NCI-H526 (cell line): Measurements from ENCODE around the gene ADCY7.
"Not testable (repeated sequence)": the region's sequence is repeated elsewhere in the genome, so short reads cannot be mapped to it uniquely, and the experiment has no call there.

Source experiments
- DNase-seq, 2 experiments: peaks; one replicate each; lab custom pipeline; 2025; lab: John Stamatoyannopoulos, UW

The ADCY7 gene

DNA sequence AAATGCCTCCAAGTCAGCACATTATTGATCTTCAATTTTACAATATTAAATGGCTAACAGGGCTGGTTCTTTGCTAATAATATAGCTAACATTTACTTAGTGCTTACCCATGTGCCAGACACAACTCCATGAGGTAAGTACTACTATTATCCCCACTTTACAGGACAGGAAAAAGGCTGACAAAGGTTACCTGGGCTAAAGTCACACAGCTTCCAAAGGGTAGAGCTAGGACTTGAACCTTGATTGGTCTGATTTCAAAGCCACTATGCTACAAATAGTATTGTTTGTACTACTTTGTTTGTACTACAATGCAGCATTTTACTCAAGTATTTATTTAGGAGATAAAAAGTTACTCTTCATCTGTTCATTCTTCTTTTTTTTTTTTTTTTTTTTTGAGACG, 70.5 kb downstream of the ADCY7 start:
- no peak for DNase-seq

DNA sequence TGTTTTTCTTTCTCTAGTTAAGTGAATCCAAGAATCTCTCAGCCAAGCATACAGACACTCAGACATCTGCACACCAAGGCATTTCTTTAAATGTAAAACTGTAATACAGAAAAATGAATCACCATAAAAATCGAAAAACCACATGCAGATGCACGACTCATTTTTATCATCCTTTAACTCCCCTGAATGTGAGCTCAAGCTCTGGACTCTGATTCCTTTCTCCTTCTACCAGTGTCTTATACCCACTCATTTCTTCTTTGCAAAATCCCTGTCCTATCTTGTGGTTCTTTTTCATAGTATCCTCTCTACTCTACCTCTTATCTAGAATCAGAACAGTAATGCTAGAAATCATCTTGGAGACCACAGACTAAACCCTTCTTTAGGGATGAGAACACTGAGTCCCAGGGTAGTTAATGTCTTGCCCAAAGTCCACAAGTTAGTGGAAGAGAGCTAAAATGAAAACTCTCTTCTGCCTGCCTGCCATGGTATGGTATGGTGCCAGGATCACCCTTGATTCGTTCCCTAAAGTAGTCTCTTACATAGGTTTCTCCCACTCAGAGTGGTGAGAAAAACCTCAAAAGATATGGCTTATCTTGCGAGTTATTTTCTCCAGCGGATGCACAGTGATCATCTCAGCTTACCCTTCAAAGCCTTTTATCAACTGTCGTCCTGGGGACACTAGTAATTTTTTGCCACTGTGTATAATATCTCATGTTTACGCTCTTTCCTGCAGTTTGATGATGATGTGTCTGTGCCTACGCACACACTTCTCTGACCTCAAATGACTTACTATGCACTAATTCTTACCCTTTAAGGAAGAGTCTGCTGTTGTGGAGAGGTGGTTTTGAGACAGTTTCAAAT, 72.2 kb downstream of the ADCY7 start:
- DNase-seq, result no peak

DNA sequence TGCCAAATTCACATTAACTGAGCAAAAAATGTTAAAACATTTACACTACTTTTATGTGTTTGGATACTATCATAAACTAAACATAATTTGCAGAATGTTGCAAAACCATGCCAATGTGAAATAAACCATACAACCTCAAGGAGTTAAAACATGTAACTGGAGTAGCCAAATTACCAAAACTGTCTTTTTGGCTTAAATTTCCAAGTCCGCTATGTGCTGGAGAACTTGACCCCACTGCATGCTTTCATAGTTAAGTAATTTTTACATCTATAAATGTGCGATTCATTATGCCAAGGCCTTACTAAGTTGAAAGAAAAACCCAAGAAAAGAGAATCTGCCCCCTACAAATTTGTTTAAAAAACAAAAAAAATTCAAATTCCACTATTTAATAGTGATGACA, 74.2 kb downstream of the ADCY7 start:
- no peak for DNase-seq

DNA sequence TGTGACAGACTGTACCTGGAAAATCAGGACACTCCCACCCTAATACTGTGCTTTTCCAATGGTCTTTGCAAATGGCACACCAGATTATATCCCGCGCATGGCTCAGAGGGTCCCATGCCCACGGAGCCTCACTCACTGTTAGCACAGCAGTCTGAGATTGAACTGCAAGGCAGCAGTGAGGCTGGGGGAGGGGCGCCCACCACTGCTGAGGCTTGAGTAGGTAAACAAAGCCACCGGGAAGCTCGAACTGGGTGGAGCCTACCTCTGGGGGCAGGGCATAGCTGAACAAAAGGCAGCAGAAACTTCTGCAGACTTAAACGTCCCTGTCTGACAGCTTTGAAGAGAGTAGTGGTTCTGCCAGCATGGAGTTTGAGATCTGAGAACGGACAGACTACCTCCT, 77.2 kb downstream of the ADCY7 start:
- not testable (repeated sequence) for DNase-seq

DNA sequence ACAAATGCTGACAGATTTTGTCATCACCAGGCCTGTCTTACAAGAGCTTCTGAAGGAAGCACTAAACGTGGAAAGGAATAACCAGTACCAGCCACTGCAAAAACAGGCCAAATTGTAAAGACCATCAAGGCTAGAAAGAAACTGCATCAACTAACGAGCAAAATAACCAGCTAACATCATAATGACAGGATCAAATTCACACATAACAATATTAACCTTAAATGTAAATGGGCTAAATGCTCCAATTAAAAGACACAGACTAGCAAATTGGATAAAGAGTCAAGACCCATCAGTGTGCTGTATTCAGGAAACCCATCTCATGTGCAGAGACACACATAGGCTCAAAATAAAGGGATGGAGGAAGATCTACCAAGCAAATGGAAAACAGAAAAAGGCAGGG, 78.9 kb downstream of the ADCY7 start:
- not testable (repeated sequence) for DNase-seq

DNA sequence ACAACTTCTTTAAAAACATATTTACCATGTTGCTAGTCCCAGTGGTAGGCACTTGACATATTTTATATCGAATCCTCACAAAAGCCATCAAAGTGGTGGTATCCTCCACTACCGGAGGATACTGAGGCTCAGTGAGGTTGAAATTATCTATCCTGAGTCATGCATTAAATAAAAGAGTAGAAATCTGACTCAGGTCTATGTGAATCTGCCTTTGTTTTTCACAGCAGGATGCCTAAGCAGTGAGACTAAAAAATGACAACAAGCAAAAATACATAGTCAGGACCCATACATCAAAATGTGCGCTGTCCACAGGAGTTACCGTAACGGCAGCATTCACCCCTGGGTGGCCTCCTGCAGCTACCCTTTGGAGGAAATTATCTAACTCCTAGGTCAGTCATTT, 84.8 kb downstream of the ADCY7 start:
- no peak for DNase-seq

DNA sequence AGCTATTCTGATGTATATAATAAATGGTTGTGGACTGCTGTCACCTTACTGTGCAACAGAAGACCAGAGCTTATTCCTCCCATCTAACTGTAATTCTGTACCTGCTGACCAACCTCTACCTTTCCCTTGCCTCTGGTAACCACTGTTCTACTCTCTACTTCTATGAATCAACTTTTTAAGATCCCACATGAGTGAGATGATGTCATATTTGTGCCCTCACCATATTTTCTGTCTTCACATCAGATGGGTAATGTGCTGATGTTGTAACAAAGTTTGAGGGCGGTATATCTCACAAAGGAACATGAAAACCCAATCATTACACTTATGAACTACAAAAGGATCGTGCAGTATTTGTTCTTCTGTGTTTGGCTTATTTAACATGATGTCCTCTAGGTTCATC, 85.6 kb downstream of the ADCY7 start:
- DNase-seq, result no peak

DNA sequence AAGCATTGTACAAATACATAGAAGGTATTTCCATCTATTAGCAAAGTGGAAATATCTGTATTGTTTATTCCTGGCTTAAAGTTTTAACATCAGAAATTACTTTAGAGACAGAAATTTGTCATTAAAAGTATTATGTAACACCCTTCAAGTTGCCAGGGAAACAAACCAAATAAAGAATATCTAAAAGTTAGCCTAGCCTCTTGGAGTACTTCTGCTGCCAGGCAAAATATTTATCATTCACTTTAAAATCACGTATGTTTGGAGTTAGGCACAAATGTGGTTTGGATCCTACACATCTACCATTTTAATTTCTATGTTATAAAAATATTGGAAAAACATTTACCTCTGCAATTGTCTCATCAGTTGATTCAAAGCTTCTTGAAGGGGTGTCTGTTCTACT, 87.7 kb downstream of the ADCY7 start:
- DNase-seq, result no peak

DNA sequence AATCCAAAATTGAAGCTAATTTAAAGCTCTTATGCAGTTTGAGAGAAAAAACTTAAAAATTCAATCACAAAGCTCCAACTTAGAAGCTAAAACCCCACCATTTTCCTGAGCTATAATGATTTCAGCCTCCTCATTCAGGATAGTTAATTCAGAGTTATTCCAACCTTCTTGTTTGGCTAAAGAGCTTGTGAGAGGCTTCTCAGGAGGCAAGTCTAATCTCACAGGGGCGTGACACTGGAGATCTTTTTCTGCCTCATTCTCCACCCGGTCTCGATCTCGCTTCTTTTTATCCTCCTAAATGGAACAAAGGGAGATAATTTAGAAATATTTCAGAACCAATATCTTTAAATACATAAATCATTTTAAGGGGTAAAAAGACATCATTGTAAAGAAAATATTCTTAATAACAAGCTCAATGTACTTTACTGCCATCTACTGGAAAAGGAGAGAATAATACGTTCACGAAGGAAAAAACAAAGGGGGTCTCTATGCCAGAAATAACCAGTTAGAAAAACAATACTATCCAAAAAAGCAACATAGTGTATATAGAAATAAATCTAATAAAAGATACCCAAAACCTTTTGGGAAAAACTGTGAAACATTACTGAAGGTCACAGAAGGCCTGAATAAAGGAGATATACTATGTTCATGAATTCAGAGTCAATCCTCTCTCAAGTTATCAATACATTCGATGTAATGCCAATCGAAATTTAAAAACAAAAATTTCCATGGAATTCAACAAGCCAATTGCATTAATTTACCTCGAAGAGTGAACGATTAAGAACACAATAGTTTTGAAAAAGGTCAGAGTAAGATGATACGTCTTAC, 88.5 kb downstream of the ADCY7 start:
- DNase-seq, result peak in 1 of 2 experiments; percentile 16

DNA sequence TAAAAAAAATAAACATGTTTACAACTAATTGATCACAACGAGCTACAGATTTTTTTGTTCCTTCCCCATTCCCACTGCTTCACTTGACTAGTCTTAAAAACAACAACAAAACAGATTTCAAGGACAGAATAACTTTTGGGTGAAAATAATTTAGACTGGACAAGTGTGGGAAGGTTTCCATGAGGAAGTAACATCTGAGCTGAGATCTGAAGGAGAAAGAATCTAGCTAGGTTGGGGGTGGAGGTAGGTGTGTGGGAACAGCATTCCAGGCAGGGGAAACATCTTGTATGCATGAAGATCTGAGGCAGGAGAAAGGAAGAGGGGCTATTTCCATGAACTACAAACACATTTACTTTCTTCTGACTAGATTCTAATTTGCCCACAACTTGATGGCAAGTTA, 93.3 kb downstream of the ADCY7 start:
- DNase-seq, result no peak

DNA sequence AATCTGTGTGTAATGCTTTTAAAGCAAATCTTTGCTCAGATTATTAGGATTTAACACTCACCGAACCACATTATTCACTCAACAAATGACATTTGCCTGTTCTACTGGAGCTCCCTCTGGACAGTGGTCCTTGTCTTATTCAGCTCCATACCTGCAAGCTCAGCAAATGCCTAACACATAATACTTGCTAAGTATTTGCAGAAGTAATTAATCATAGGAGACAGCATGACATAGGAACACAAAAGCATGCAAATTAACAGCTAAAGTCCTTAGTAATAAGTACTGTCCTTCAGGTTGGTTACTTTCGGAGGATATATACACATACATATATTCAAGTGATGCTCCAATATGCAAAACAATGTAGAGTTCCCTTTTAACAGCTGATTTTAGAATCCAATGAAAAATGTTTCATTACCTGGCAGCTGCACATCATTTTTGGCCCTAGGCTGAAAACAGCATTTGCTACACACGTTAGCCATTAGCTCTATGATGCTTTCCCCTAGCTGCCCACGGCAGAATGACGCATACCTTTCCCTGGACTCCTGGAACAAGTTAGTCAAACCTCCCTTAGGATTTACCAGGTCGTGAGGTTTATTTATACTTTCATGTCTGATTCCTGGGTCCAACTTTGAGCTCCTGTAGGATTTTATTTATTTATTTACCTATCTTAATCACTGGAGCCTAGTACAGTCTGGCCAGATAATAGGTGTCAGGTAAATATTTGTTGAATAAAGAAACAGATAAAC, 93.9 kb downstream of the ADCY7 start:
- peak; percentile 68 to 76 for DNase-seq

DNA sequence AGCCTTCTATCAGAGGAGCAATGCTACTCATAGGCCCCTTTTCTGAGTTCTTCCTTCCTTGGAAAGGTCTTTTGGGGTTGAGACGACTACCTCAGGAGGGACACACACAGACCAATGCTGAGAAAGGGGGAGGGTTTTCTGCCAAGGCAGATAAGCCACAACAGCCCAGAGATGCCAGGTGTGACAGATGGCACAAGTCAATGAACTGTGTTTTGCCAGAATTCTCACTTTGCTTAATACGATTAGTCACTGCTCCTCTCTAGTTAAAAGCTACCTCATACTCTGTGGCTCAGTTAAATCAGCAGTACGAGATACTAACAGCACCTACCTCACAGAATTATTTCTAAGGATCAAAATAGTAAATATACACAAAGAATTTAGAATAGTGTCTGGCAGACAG, 94.4 kb downstream of the ADCY7 start:
- no peak for DNase-seq

DNA sequence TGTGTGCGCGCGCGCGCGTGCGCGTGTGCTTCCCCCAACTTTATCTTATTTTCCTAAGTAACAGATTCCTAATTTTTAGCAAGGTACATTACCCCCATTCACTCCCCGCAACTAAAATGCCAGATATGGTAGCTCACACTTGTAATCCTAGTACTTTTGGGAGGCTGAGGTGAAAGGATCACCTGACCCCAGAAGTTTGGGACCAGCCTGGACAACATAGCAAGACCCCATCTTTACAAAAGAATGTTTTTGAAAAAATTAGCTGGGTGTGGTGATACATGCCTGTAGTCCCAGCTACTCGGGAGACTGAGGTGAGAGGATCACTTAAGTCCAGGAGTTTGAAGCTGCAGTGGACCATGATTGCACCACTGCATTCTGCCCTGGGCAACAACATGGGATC, 97.3 kb downstream of the ADCY7 start:
- no peak for DNase-seq

DNA sequence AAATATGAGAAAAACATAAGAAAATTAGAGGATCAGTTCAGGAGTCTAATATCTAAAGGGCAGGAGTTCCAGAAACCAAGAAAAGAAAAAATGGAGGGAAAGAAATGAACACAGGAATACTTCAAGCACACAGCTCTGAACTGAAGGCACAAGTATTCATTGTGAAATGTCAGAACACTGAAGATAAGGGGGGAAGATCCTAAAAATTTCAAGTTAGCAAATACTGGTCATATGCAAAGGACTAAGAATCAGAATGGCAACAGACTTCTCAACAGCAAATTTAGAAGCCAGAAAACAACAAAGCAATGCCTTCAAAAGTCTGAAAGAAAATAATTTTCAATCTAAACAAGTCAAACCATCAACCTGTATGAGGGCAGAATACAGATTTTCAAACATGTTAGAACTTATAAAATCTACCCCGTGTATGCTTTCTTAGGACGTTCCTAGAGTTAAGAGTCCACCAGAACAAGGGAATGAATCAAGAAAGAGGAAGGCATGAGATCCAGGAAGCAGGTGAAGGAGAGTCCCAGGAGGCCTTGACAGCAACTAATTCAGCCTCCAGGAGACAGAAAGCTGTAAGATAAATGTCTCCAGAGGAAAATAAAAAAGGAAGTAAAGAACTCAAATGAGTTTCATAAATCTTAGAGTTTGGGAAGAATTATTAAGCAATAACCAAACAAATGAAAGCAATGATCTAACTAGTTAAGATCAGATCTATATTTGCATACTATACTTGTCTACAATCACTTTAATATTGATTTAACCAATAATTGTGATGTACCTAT, 99.6 kb downstream of the ADCY7 start:
- no peak for DNase-seq
